NCI-H446 treated with DMSO at 0.1 percent for 48 hours (cell line): Measurements from ENCODE around the gene DIP2B.
A peak's percentile ranks its signal among the peaks of the same experiment; 100 is the strongest.
"Not testable (repeated sequence)": the region's sequence is repeated elsewhere in the genome, so short reads cannot be mapped to it uniquely, and the experiment has no call there.

Experiments
- DNase-seq: peaks from one replicate; lab custom pipeline; 2025; lab: John Stamatoyannopoulos, UW

Gene DIP2B, protein sequence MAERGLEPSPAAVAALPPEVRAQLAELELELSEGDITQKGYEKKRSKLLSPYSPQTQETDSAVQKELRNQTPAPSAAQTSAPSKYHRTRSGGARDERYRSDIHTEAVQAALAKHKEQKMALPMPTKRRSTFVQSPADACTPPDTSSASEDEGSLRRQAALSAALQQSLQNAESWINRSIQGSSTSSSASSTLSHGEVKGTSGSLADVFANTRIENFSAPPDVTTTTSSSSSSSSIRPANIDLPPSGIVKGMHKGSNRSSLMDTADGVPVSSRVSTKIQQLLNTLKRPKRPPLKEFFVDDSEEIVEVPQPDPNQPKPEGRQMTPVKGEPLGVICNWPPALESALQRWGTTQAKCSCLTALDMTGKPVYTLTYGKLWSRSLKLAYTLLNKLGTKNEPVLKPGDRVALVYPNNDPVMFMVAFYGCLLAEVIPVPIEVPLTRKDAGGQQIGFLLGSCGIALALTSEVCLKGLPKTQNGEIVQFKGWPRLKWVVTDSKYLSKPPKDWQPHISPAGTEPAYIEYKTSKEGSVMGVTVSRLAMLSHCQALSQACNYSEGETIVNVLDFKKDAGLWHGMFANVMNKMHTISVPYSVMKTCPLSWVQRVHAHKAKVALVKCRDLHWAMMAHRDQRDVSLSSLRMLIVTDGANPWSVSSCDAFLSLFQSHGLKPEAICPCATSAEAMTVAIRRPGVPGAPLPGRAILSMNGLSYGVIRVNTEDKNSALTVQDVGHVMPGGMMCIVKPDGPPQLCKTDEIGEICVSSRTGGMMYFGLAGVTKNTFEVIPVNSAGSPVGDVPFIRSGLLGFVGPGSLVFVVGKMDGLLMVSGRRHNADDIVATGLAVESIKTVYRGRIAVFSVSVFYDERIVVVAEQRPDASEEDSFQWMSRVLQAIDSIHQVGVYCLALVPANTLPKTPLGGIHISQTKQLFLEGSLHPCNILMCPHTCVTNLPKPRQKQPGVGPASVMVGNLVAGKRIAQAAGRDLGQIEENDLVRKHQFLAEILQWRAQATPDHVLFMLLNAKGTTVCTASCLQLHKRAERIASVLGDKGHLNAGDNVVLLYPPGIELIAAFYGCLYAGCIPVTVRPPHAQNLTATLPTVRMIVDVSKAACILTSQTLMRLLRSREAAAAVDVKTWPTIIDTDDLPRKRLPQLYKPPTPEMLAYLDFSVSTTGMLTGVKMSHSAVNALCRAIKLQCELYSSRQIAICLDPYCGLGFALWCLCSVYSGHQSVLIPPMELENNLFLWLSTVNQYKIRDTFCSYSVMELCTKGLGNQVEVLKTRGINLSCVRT (N-terminal part only)

DNA sequence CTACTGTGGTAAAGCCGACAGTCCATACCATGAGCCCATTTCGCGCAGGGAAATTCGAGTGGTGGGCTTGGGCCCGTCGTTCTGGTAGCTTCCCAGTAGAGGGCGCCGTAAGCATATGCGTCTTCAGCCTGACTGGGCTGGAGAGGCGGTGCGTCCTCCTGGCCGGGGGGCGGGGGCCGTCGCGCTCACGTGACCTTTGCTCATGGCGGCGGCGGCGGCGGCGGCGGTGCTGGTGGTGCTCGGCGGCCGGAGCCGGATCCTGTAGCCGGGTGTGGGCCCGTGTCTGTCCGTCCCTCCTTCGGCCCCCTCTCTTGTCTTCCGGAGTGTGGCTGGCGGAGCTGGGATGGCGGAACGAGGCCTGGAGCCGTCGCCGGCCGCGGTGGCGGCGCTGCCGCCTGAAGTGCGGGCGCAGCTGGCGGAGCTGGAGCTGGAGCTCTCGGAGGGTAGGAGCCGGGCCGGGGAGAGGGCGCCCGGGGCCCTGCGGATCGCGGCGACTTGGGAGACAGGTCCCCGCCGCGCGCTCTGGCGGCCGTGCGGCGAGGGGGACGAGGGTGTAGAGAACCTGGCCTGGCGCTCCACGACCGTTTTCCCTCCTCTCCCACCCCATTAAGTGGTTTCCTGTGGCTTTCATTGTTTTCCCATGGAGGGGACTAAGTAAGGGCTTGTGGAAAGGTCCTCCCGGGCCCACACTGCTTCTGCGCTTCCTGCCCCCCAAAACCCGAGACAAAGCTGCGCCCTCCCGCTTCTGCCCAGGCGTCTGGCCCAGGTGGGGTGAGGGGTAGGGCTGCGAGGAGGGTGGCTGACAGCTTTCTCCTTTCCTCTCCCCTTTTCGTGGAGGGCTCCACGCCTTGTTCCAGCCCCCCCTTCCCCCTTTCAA, at the start of gene DIP2B:
DIP2B (plus strand) TSS at position 188 of the 877 bp plus-strand sequence; CDS start at position 344, 156 bp downstream.
- DNase-seq, result peak; percentile 68

DNA sequence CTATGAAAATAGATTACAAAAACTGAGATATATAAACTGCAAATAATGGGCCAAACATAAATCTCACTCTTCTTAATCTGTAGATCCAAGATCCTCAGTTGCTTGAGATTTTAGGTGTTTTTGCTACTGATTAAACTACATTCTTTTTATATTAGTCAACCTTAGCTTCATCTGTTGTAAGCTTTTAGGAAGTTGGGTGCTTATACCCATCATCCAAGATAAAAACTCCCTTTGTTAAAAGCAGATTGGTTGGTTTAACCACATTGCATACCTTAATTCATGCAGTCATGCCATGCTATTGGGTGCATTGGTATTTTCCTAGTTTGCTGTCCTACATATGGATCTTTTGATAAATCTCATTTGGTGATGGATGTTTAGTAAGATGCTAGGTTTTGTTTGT, 46.2 kb upstream of the DIP2B start:
- no peak for DNase-seq

DNA sequence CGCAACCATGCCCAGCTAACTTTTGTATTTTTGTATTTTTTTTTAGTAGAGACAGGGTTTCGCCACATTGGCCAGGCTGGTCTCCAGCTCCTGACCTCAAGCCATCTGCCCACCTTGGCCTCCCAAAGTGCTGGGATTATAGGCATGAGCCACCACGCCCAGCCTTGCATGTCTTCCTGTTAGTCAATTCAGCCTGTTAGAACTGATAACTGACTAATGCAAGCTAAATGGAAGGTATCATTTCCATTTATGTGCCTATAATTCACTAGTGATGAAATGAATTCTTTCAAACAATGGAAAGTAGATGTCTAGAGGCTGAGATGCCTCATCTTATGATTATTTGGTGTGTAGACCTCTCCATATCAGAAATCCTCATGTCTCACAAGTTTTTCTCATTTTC, 37.3 kb upstream of the DIP2B start:
- DNase-seq, result no peak

DNA sequence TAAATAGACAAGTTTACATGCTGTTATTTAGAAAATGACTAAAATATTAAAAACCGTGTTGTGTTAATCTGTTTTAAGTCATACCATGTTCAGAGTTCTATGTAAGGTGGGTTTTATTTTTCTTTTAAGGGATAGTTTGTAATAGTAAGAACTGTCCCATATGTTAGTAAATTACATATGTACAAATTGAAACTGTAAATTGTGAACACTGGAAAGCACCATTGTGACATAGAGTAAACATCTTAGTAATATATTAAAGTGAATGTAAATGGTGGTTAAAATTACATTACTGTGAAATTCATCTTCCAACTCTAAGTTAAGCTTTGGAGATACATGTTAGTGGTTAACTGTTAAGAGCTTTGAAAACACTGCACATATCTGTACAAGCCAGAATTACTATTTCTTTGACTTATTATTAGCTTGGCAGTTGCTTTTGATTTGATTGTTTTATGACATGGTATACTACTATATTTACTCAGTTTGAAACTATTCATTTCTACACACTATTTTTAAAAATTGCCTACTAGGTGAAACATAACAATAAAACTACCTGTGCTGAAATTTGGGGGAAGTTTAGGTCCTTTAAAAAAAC, 27.4 kb upstream of the DIP2B start:
- DNase-seq, result no peak

DNA sequence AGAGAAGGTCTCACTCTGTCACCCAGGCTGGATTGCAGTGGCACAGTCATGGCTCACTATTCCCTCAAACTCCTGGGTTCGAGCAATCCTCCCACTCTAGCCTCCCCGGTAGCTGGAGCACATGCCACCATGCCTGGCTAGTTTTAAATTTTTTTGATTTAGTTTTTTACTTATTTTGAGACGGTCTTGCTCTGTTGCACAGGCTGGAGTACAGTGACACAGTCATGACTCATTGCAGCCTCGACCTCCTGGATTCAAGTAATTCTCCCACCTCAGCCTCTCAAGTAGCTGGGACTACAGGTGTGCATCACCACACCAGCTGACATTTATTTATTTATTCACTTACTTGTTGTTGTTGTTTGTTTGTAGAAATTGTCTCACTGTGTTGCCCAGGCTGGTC, 22.2 kb upstream of the DIP2B start:
- DNase-seq, result no peak

DNA sequence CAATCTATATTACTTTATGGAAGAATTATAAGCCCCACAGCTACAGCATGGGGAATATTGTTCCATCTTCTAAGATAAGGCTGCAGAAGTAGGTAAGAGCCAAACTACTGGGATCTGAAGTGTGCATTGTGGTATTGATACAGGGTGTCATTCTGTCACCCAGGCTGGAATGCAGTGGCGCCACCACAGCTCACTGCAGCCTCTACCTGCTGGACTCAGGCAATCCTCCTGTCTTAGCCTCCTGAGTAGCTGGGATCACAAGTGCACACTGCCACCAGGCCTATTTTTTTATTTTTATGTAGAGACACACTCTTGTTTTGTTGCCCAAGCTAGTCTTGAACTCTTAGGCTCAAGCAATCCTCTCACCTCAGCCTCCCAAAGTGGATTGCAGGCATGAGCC, 21.3 kb upstream of the DIP2B start:
- DNase-seq, result no peak

DNA sequence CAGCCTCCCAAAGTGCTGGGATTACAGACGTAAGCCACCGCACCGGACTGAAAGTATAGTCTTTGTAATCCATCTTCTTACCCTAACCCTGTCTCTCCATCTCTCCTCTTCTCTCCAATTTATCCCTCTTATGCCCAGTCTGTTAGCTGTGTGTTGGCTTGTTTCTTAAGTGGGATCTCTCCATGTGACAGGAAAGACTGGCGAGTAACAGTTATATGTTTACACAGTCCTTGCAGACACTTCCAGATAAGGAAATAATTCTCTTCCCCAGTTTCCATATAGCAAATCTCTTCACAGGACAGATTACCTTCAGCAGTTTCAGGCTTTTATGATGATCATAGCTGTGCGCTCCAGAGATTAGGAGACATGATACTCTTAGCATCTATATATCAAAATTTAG, 16.0 kb upstream of the DIP2B start:
- DNase-seq, result no peak

DNA sequence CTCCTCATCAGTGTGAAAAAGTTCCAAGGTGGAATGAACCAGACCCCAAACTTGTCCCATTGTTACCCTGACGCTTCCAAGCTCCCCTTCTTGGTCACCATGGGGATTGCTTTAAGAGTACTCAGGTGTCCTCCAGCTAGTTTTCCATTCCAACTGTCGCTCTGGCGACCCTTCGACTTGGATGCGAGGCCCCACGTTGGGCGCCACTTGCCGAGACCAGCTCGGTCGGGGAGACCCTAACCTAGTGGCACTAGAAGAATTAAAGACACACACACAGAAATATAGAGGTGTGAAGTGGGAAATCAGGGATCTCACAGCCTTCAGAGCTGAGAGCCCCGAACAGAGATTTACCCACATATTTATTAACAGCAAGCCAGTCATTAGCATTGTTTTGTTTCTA, 6.7 kb upstream of the DIP2B start:
- not testable (repeated sequence) for DNase-seq

DNA sequence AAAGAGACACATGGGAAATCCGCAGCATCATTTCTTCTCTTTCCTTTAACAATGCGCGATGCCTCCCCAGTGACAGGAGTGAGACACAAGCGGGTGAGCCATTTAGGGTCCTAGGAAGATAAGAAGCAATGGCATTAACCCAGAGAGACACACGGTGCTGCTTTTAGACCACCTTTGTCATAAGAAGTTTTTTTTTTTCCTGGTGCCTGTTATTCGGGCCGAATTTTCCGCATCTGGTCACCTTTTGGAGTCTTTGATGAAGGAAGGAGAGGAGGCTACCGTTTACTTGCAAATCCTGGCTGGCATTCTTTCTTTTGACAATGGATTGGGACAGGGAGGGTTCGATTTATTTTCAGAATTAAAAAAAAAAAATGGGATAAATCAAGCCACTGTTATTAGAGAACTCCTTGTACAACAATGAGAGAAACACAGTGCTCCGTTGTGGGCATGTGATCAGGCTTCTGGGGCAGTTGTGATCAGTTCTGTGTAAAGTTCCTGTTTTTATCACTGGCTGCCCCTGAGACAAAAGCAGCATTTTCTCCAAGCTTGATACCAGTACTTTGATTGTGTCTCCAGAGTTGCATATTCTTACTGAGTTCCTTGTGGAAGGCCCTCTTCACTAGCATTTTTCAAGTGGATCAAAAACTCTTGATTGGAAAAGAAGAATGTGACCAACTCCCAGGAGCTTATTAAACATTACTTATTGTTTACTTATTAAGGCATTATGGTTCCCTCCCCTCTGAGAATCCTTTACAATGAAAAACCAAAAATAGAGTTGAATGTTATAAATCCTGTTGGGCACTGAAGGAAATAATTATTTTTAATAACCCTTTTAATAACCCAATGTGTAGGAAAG, 1.1 kb downstream of the DIP2B start:
- DNase-seq, result no peak

DNA sequence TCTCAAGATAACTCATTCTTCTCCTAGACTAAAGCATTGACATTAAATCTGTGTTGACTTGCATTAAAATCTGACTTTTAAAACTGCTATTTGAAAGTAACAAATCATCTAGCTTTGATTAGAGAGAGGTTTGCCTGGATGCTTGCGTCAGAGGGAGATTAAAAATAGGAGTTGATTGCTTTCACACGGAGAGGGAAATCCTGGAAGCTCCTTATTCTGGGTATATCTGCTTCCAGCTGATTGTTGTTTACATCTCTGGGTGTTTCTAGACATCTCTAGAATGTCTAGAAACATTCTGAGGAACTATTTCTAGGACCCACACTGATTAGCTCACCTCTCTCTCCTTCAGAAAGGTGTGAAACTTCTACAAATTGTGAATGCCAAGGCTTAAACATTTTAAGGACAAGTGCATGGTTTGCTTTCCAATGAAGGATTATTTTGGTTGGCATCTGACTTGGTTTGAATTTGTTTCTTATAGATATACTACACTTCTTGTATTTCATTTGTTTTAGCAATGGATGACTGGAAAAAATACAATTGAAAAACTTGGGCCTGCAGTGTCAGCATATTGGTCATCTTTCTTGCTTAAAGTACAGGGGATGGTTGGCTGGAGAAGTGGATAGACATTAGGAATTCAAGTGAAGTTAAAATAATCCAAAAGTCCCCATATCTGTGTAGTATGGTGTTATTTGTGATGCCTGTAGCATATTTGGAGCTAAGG, 2.1 kb downstream of the DIP2B start:
- no peak for DNase-seq

DNA sequence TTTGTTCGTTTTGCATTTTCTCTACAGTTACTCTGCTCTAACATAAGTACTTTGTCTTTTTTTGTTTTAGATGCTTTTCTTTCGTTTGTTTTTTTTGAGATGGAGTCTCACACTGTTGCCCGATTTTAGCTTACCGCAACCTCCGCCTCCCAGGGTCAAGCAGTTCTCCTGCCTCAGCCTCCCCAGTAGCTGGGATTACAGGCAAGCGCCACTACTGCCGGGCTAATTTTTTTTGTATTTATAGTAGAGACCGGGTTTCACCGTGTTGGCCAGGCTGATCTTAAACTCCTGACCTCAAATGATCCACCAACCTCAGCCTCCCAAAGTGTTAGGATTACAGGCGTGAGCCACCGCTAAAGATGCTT, 2.7 kb downstream of the DIP2B start:
- DNase-seq, result no peak

DNA sequence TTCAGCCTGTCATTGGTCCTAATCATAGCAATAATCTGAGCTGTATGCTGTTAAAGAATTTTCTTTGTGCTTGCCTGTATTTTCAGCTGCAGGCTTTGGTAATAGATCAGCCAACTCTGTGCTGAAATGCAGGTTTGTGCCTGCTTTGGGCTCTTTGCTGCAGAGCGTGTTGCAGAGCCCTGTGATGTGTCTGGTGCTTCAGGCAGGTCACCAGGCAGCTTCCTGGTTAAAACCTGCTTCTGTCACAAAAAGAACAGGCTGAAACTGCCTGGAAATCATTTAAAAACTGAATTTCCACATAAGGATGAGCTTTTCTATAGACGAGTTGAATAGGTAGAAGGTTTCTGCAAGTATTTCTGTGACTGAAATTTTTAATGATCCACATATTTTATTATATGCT, 3.1 kb downstream of the DIP2B start:
- no peak for DNase-seq

DNA sequence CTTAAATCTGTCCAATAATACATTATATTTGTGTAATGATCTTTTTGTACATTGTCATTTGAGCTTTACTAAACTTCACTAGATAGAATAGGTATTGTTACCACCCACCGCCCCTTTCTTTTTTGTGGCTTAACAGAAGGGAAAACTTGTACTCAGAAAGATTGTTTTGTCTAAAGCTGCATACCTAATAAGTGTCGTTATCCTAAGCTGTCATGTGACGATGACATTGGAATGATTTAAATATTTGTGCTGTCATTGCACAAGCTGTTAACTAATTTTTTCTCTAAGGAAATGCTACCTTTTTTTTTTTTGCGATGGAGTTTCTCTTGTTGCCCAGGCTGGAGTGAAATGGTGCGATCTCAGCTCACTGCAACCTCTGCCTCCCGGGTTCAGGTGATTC, 3.6 kb downstream of the DIP2B start:
- DNase-seq, result no peak

DNA sequence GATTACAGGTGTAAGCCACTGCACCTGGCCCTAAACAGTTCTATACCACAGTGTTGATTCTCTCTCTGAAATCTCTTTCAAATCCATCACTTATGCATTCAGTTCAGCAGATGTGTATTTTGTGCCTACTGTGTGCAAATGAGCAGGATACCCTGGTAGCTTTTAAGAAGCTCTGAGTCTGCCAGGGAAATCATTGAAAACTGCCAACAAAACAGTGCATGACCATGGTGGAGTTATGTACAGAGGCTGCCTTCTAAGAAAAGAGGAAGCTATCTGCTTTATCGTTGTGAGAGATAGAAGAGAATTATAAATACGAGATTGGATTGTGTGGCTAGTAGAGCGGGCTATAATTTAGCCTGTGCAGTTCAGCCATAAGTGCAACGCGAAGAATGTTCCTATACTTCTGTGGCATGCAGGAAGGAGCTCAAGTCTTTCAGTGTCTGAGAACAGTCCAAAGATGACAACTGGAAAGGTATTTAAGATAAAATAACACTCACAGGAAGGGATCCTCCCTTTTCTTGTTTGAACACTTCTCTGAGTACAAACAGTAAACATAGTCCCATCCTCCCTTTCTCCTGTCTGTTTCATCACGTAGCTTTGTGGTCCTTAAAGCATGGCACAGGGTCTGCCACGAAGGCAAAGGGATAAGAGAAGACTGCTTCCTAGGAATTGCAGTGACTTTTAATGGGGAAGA, 4.3 kb downstream of the DIP2B start:
- no peak for DNase-seq

DNA sequence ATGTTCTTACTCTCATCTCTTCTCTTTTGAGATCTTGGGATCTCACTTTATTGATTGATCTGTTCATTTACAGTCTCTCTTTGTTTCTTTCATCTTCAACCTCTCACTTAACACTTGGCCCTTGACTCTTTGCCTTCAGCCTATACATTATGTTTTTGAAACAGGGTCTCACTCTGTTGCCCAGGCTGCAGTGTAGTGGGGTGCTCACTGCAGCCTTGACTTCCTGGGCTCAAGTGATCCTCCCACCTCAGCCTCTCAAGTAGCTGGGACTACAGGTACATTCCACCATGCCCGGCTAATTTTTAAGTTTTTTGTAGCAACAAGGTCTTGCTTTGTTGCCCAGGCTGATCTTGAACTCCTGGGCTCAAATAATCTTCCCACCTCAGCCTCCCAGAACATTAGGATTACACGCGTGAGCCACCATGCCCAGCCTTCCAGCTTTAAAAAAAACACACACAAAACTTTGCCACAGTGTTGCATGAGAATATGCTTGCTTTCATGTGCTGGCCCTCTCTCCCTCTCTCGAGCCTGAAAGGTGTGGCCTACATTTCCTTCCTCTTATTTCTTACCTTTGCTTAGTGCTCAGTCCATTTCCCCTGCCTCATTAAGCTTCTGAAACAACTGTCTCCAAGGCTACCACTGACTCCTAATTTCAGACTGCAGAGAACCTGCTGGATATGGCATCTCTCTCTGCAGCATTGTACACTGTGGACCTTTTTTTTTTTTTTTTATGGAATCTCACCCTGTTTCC, 9.9 kb downstream of the DIP2B start:
- no peak for DNase-seq

DNA sequence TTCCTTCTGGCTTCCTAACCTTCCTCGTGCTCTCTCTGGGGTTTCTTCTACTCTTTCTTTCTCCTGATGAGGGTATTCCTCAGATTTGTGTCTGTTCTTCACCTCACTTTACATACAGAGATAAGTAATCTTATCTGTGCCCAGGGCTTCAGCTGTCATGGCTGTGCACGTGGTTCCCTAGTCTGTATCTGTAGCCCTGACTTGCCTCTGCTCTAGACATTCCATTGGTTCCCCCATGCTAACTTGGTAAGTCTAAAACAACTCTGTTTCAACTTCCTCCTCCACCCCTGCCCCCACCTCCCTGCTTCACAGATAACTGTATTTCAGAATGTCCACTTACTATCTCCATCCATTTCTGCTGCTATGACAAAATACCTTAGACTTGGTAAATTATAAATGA, 10.8 kb downstream of the DIP2B start:
- DNase-seq, result no peak

DNA sequence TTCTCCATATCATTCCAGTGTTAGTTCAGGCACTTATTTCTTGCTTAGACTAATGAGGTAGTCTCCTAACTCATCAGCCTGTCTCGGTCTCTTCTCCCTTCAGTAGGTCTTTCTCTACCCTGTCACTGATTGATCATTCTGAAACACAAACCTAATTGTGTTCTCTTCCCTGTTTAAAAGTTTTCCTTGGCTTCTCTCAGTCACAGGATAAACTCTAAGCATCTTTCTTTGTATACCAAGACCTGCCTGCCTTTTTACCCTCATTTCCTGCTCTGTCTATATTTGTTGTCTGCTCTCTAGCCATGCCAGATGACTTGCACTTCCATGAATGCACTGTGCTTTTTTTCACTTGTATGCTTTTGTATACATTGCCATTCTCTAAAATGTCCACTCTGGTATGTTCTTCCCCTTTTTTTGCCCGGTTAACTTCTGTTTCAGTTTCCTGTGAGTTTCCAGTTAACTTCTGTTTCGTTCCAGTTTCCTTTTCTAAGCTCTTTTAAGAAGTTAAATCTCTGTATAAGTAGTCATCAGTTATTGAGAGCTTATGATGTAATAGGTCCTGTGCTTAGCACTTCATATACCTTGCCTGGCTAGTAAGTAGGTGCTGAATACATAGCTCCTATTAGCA, 12.8 kb downstream of the DIP2B start:
- no peak for DNase-seq

DNA sequence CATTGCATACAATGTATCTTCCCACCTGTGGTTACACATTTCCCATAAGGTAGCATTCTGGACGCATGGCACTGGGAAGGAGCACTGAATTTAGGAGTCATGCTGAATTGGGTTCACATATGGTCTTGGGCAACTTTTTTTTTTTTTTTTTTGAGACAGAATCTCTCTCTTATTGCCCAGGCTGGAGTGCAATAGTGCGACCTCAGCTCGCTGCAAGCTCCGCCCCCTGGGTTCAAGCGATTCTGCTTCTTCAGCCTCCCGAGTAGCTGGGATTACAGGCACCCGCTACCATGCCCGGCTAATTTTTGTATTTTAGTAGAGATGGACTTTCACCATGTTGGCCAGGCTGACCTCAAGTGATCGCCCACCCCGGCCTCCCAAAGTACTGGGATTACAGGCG, 13.3 kb downstream of the DIP2B start:
- DNase-seq, result no peak
